ENCODE data around the gene HSPA1A. TPM values are rescaled to one million over a fixed set of nuclear protein-coding genes. Genes with fewer than 3 reads are reported as not detected.
"Not testable (repeated sequence)": the region's sequence is repeated elsewhere in the genome, so short reads cannot be mapped to it uniquely, and the experiment has no call there.

HSPA1A gene
- total and polyA plus RNA-seq, 10 donors, result 16.4 to 384 (median 122) TPM

- no peak for DNase-seq
Measured at GRCh38 chr6:31792090-31792374, 23.3 kb upstream of the HSPA1A start.

GRCh38 chr6:31792761-31793171 is 22.6 kb upstream of the HSPA1A start:
- H3K27me3 ChIP-seq (replicated peaks in 1 of 7), result no peaks in the 10 kb centered on the region
- no peak for DNase-seq
- peaks cover 13 to 94% (median 72%) of the 10 kb centered on the region in 6 donors for H3K4me1 ChIP-seq
- intact Hi-C loops (cut with DNase I; ENCODE audit: low total_unique reads), result loop anchor here (10.0 kb wide), 1 partner anchor 58 kb away; the partner anchor contains the start of gene CLIC1
- TF ChIP-seq POLR2A (IDR thresholded peaks at IDR 0.05), result no peak
- TF ChIP-seq CTCF (IDR thresholded peaks at IDR 0.05 in 8 of 11, conservative IDR thresholded peaks at IDR 0.05 in 3 of 11), result no peak
- TF ChIP-seq POLR2AphosphoS5 (IDR thresholded peaks at IDR 0.05), result no peak
- no peaks in the 10 kb centered on the region for H3K9me3 ChIP-seq
- H3K4me3 ChIP-seq, result no peak overlapping the region
- H3K36me3 ChIP-seq, result peaks cover 0 to 48% (median 14%) of the 10 kb centered on the region in 6 donors
- peak overlapping the region in 2 of 8 donors; percentile 57 to 59 for H3K27ac ChIP-seq
- 68 to 75% (median 71%) methylated on average over 12 of the region's 12 CpGs for WGBS, 5 donors

More at GRCh38 chr6:31792090-31792374, 23.3 kb upstream of the HSPA1A start:
- H3K9me3 ChIP-seq, result no peaks in the 10 kb centered on the region
- 76 to 93% (median 82%) methylated on average over 3 of the region's 3 CpGs for WGBS, 5 donors
- H3K27ac ChIP-seq, result peak overlapping the region in 2 of 8 donors; percentile 23 to 59
- H3K4me1 ChIP-seq, result peaks cover 9 to 90% (median 65%) of the 10 kb centered on the region in 6 donors
- TF ChIP-seq POLR2A (IDR thresholded peaks at IDR 0.05), result no peak
- TF ChIP-seq POLR2AphosphoS5 (IDR thresholded peaks at IDR 0.05), result no peak
- TF ChIP-seq CTCF (IDR thresholded peaks at IDR 0.05 in 8 of 11, conservative IDR thresholded peaks at IDR 0.05 in 3 of 11), result no peak
- H3K4me3 ChIP-seq, result no peak overlapping the region
- intact Hi-C loops (cut with DNase I; ENCODE audit: low total_unique reads), result loop anchor here (10.0 kb wide), 1 partner anchor 57 kb away; the partner anchor contains the start of gene CLIC1
- no peaks in the 10 kb centered on the region for H3K27me3 ChIP-seq (replicated peaks in 1 of 7)
- peaks cover 0 to 55% (median 14%) of the 10 kb centered on the region in 6 donors for H3K36me3 ChIP-seq

GRCh38 chr6:31793927-31794245 is 21.5 kb upstream of the HSPA1A start:
- H3K9me3 ChIP-seq, result not testable (repeated sequence)
- intact Hi-C loops (cut with DNase I; ENCODE audit: low total_unique reads), result loop anchor here (10.0 kb wide), 1 partner anchor 59 kb away; the partner anchor contains the start of gene CLIC1
- peak overlapping the region in 6 of 8 donors; percentile 91 to 100 (median 96) for H3K27ac ChIP-seq

DNA sequence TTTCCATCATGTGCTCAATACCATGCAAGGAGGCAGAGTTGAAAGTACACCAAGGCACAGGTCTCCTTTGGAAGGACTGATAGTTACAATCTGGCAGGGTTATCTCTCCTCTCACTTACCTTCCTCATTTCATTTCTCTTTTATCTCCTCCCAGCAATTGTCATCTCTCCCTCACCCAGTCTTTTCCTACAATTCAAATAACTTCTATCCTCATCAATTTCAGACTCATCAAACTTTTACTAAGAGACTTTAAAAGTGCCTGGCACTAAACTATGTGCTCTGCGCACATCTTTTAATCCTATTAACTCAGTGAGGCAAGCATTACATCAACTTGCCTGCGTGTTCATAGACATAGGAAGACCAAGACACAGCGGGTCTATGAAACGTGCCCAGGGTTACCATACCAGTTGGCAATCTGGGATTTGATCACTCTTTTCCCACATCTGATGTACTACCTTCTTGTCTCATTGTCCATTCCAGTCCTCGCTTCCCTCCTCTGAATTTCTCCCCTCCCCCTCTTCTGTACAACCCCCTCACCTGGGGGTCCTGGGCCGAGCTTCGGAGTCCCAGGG is 21.0 kb upstream of the HSPA1A start:
- DNase-seq, result no peak
- intact Hi-C loops (cut with DNase I; ENCODE audit: low total_unique reads), result loop anchor here (10.0 kb wide), 1 partner anchor 60 kb away; the partner anchor contains the start of gene CLIC1
- peaks cover 0 to 40% (median 14%) of the 10 kb centered on the region in 6 donors for H3K36me3 ChIP-seq

More at GRCh38 chr6:31793927-31794245, 21.5 kb upstream of the HSPA1A start:
- Histone ChIP-seq H3K4me1 (peaks cover 18 to 94% (median 73%) of the 10 kb centered on the region in 6 donors), H3K36me3 (peaks cover 0 to 42% (median 14%) of the 10 kb centered on the region in 6 donors), H3K4me3 (peak overlapping the region in 2 of 8 donors; percentile 74 to 90)
- 87 to 96% (median 91%) methylated on average over 6 of the region's 6 CpGs for WGBS, 5 donors
- DNase-seq; H3K27me3 ChIP-seq (replicated peaks in 1 of 7): not testable (repeated sequence)

More for the DNA sequence above, 21.0 kb upstream of the HSPA1A start:
- peaks cover 18 to 91% (median 68%) of the 10 kb centered on the region in 6 donors for H3K4me1 ChIP-seq
- H3K4me3 ChIP-seq, result peak overlapping the region; percentile 74 to 98 (median 90)
- H3K9me3 ChIP-seq, result no peaks in the 10 kb centered on the region
- TF ChIP-seq POLR2A (IDR thresholded peaks at IDR 0.05), result peak in 1 of 3 donors; percentile 11
- no peak for TF ChIP-seq CTCF (IDR thresholded peaks at IDR 0.05 in 8 of 11, conservative IDR thresholded peaks at IDR 0.05 in 3 of 11)
- 14 to 33% (median 16%) methylated on average over 7 of the region's 7 CpGs for WGBS, 5 donors
- no peaks in the 10 kb centered on the region for H3K27me3 ChIP-seq (replicated peaks in 1 of 7)
- H3K27ac ChIP-seq, result peak overlapping the region; percentile 91 to 100 (median 96)

Measured in spleen (tissue), 11 donors.